CD4-positive, alpha-beta T cell (primary cell): ENCODE results near the gene KIF4A. TPM values are rescaled to one million over a fixed set of nuclear protein-coding genes. Genes with fewer than 3 reads are reported as not detected.

Experiments
- ATAC-seq: fragments of 200-7000 bp; cut with Tn5 transposase; one replicate; pipeline ENCODE4 v1.10.0; 2022; ENCODE audit warnings: mild to moderate bottlenecking; ENCODE audit not compliant: poor library complexity
- CTCF ChIA-PET: fragments of 350-600 bp; sonication (Branson Sonifier 250); formaldehyde crosslinking; loops from one replicate; lab custom pipeline; 2021; ENCODE audit warnings: antibody characterized with exemption, inconsistent platforms; lab: Charles Lee
- POLR2A ChIA-PET: fragments of 350-600 bp; sonication (Branson Sonifier 250); formaldehyde crosslinking; loops from one replicate; lab custom pipeline; 2021; ENCODE audit warnings: antibody characterized with exemption, inconsistent platforms; lab: Charles Lee
- DNase-seq, 14 experiments: peaks; one replicate each; pipeline ENCODE4 v3.0.0-alpha.2; 2013 to 2020; ENCODE audit warnings: mixed read lengths in 2 of 14
- H3K27ac ChIP-seq, 2 donors: one replicate each; pipeline versions ENCODE4 v1.5.1 to v1.7.0; 2013; ENCODE audit warnings: low read length in 2 of 2, low read depth in 1 of 2, mild to moderate bottlenecking in 1 of 2
- H3K27me3 ChIP-seq, 2 experiments: 1 replicate in 1 of 2; 2 replicates in 1 of 2; pipeline versions ENCODE4 v1.6.1 to v1.7.0; 2013; ENCODE audit warnings: low read length in 2 of 2, control low read depth in 1 of 2, mild to moderate bottlenecking in 1 of 2, moderate library complexity in 1 of 2; ENCODE audit not compliant: insufficient read depth in 2 of 2, control insufficient read depth in 1 of 2
- H3K36me3 ChIP-seq: one replicate; pipeline ENCODE4 v1.6.1; 2013; ENCODE audit warnings: low read length, control low read depth; ENCODE audit not compliant: insufficient read depth
- H3K4me1 ChIP-seq: one replicate; pipeline ENCODE4 v1.6.1; 2013; ENCODE audit warnings: low read length, control low read depth; ENCODE audit not compliant: insufficient read depth
- H3K4me3 ChIP-seq: one replicate; pipeline ENCODE4 v1.5.1; 2013; ENCODE audit warnings: mild to moderate bottlenecking, low read length, moderate library complexity
- H3K9me3 ChIP-seq, 2 experiments: 1 replicate in 1 of 2; 2 replicates in 1 of 2; pipeline versions ENCODE4 v1.6.1 to v1.7.0; 2013; ENCODE audit warnings: low read length in 2 of 2, mild to moderate bottlenecking in 2 of 2, control low read depth in 1 of 2, moderate library complexity in 1 of 2; ENCODE audit not compliant: control insufficient read depth in 1 of 2, insufficient read depth in 1 of 2
- H3K27ac Mint-ChIP-seq: one replicate; pipeline ENCODE4 v1.8.0; 2020; ENCODE audit warnings: mixed read lengths
- H3K27me3 Mint-ChIP-seq: one replicate; pipeline ENCODE4 v1.8.0; 2021; ENCODE audit warnings: mixed read lengths
- H3K36me3 Mint-ChIP-seq: one replicate; pipeline ENCODE4 v1.8.0; 2021; ENCODE audit warnings: low read depth, mixed read lengths
- H3K4me1 Mint-ChIP-seq: one replicate; pipeline ENCODE4 v1.8.0; 2021; ENCODE audit warnings: low read depth, mixed read lengths
- H3K4me3 Mint-ChIP-seq: one replicate; pipeline ENCODE4 v1.8.0; 2020; ENCODE audit warnings: mild to moderate bottlenecking, mixed read lengths
- H3K9me3 Mint-ChIP-seq: one replicate; pipeline ENCODE4 v1.8.0; 2020; ENCODE audit warnings: mixed read lengths
- intact Hi-C, 2 experiments: fragments of 100-400 bp; cut with DNase I in 1 of 2; cut with micrococcal nuclease in 1 of 2; formaldehyde crosslinking; loops; one replicate each; pipeline versions ENCODE4 v1.15.1 to v1.9.0; 2023 to 2025; cut with DNase I, micrococcal nuclease
- total RNA-seq, 174 experiments: library from RNA in 2 of 174; stranded (reverse) in 2 of 174; gene quantifications; one replicate each; pipeline ENCODE4 v1.2.3 and lab custom pipeline; 2021 to 2026
- TF ChIP-seq, protein P1 (sequence below): fragments of 200-600 bp; IDR thresholded peaks from one replicate; pipeline ENCODE4 v1.8.0; 2022; ENCODE audit warnings: antibody characterized with exemption, mild to moderate bottlenecking

KIF4A gene
- total RNA-seq, 2 experiments from 2014 or later = 0.06 to 0.19 TPM

GRCh38 chrX:70324326-70324725, 34.4 kb downstream of the KIF4A start:
- Histone ChIP-seq H3K4me3 (no peak overlapping the region), H3K9me3 (no peaks in the 10 kb centered on the region), H3K4me1 (no peaks in the 10 kb centered on the region), H3K36me3 (no peaks in the 10 kb centered on the region), H3K27ac (no peak overlapping the region), H3K27me3 (no peaks in the 10 kb centered on the region)
- ATAC-seq (no peak), DNase-seq (no peak)
- Mint-ChIP-seq H3K27me3 (no peaks in the 10 kb centered on the region), H3K27ac (no peak overlapping the region), H3K4me1 (no peaks in the 10 kb centered on the region), H3K36me3 (no peaks in the 10 kb centered on the region), H3K4me3 (no peak overlapping the region), H3K9me3 (no peaks in the 10 kb centered on the region)
- POLR2A ChIA-PET = no interaction called here
- TF ChIP-seq, protein P1, sequence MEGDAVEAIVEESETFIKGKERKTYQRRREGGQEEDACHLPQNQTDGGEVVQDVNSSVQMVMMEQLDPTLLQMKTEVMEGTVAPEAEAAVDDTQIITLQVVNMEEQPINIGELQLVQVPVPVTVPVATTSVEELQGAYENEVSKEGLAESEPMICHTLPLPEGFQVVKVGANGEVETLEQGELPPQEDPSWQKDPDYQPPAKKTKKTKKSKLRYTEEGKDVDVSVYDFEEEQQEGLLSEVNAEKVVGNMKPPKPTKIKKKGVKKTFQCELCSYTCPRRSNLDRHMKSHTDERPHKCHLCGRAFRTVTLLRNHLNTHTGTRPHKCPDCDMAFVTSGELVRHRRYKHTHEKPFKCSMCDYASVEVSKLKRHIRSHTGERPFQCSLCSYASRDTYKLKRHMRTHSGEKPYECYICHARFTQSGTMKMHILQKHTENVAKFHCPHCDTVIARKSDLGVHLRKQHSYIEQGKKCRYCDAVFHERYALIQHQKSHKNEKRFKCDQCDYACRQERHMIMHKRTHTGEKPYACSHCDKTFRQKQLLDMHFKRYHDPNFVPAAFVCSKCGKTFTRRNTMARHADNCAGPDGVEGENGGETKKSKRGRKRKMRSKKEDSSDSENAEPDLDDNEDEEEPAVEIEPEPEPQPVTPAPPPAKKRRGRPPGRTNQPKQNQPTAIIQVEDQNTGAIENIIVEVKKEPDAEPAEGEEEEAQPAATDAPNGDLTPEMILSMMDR = no peak
- intact Hi-C loops = no loop called here
- CTCF ChIA-PET = no interaction called here

DNA sequence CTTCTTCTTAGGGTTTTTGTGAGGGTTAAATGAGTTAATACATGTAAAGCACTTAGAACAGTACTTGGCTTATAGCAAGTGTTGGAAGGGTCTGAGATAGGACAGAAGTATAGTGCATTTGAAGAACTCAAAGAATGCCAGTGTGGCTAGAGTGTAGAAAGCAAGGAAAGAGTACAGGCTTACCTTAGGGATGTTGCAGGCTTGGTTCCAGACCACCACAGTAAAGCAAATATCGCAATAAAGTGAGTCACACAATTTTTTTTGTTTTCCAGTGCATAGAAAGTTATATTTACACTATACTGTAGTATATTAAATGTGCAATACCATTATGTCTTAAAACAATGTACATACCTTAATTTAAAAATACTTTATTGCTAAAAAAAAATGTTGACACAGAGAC, 41.3 kb downstream of the KIF4A start:
- no peaks in the 10 kb centered on the region for H3K4me1 ChIP-seq
- POLR2A ChIA-PET = no interaction called here
- Mint-ChIP-seq H3K27ac (no peak overlapping the region), H3K27me3 (no peaks in the 10 kb centered on the region), H3K9me3 (no peaks in the 10 kb centered on the region), H3K36me3 (no peaks in the 10 kb centered on the region), H3K4me1 (no peaks in the 10 kb centered on the region), H3K4me3 (no peak overlapping the region)
- no peak overlapping the region for H3K4me3 ChIP-seq
- TF ChIP-seq, protein P1 = no peak
- no peaks in the 10 kb centered on the region for H3K9me3 ChIP-seq
- no peak overlapping the region for H3K27ac ChIP-seq
- CTCF ChIA-PET = no interaction called here
- ATAC-seq (no peak), DNase-seq (no peak)
- intact Hi-C loops = loop anchor here (5.0 to 10.0 kb wide), 2 partner anchors 64 to 101 kb away; no protein-coding TSS in a partner anchor
- H3K27me3 ChIP-seq = no peaks in the 10 kb centered on the region
- H3K36me3 ChIP-seq = no peaks in the 10 kb centered on the region

DNA sequence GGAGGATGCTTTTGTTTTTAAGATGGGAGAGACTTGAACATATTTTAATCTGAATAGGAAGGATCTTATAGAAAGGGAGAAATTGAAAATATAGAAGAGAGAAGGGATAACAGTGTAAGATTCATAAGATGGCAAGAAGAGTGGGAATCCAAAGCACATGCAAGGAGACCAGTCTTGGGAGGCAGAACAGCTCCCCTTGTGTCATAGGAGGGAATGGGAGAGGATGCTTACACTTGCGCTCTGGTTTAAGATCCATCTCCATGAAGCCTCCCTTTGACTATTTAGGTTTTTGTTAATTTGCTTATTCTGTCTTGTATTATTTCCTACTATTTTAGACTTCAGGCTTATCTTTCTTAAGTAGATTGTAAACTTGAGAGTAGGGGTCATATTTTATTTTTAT, 42.7 kb downstream of the KIF4A start:
- CTCF ChIA-PET = no interaction called here
- POLR2A ChIA-PET = no interaction called here
- no peak overlapping the region for H3K4me3 ChIP-seq
- no peaks in the 10 kb centered on the region for H3K9me3 ChIP-seq
- ATAC-seq = no peak
- TF ChIP-seq, protein P1 = no peak
- Mint-ChIP-seq H3K27ac (no peak overlapping the region), H3K4me1 (no peaks in the 10 kb centered on the region), H3K27me3 (no peaks in the 10 kb centered on the region), H3K9me3 (no peaks in the 10 kb centered on the region), H3K4me3 (no peak overlapping the region), H3K36me3 (no peaks in the 10 kb centered on the region)
- H3K27ac ChIP-seq = no peak overlapping the region
- no peak for DNase-seq
- no peaks in the 10 kb centered on the region for H3K36me3 ChIP-seq
- H3K4me1 ChIP-seq = no peaks in the 10 kb centered on the region
- intact Hi-C loops = loop anchor here (5.0 to 10.0 kb wide), 2 partner anchors 62 to 100 kb away; no protein-coding TSS in a partner anchor
- no peaks in the 10 kb centered on the region for H3K27me3 ChIP-seq
